ENCODE data around the gene CCDC159. TPM values are rescaled to one million over a fixed set of nuclear protein-coding genes. Genes with fewer than 3 reads are reported as not detected.

Gene CCDC159
- total and polyA plus RNA-seq, 2 of the 13 experiments (the other 11 are each of a cell fraction or from before 2014, with no cell fraction given) = 1.7 to 6.3 TPM

GRCh38 chr19:11375143-11375948 lies 29.0 kb downstream of the CCDC159 start (continued):
- TF ChIP-seq PRDM15 (CRISPR knock-in tag; IDR thresholded peaks at IDR 0.05) (no peak; the same call in 1 of the 2 replicates), ZNF143 (CRISPR knock-in tag; IDR thresholded peaks at IDR 0.05) (0 out of 2 replicates have a peak, but pooled peaks have one; percentile 51), TCF12 (IDR thresholded peaks at IDR 0.05) (no peak), TCF12 (CRISPR knock-in tag; IDR thresholded peaks at IDR 0.05) (no peak), ONECUT2 (CRISPR knock-in tag; IDR thresholded peaks at IDR 0.05) (no peak), ZNF7 (CRISPR knock-in tag; IDR thresholded peaks at IDR 0.05) (no peak), FOSL2 (CRISPR knock-in tag; IDR thresholded peaks at IDR 0.05) (no peak), HDAC2 (CRISPR knock-in tag; IDR thresholded peaks at IDR 0.05) (peak; percentile 36), ZC3H13 (CRISPR knock-in tag; IDR thresholded peaks at IDR 0.05) (no peak), ASH2L (IDR thresholded peaks at IDR 0.05; ENCODE audit: insufficient read length, low read depth, low read length) (no peak), HNF1B (CRISPR knock-in tag; IDR thresholded peaks at IDR 0.05) (no peak), ISL2 (CRISPR knock-in tag; IDR thresholded peaks at IDR 0.05) (no peak), ZFY (CRISPR knock-in tag; IDR thresholded peaks at IDR 0.05) (peak; percentile 54), ZNF557 (CRISPR knock-in tag; IDR thresholded peaks at IDR 0.05) (peak; percentile 48; the same call in 1 of the 2 replicates), MED1 (CRISPR knock-in tag; IDR thresholded peaks at IDR 0.05) (no peak), SNRNP70 (IDR thresholded peaks at IDR 0.05; ENCODE audit: low read depth, low read length) (no peak), AGO2 (optimal IDR thresholded peaks at IDR 0.05; ENCODE audit: low read depth, low read length) (peak; percentile 58), ZNF460 (CRISPR knock-in tag; IDR thresholded peaks at IDR 0.05; ENCODE audit: borderline replicate concordance) (no peak), PHB2 (IDR thresholded peaks at IDR 0.05; ENCODE audit: partially characterized antibody) (no peak), GATAD2A (CRISPR knock-in tag; IDR thresholded peaks at IDR 0.05) (no peak), NCOR1 (IDR thresholded peaks at IDR 0.05; ENCODE audit: borderline replicate concordance, low read length) (no peak), MTA1 (CRISPR knock-in tag; IDR thresholded peaks at IDR 0.05; ENCODE audit: borderline replicate concordance) (0 out of 2 replicates have a peak, but pooled peaks have one; percentile 60), ZNF263 (CRISPR knock-in tag; IDR thresholded peaks at IDR 0.05) (no peak)
- TF ChIP-seq, protein P1, sequence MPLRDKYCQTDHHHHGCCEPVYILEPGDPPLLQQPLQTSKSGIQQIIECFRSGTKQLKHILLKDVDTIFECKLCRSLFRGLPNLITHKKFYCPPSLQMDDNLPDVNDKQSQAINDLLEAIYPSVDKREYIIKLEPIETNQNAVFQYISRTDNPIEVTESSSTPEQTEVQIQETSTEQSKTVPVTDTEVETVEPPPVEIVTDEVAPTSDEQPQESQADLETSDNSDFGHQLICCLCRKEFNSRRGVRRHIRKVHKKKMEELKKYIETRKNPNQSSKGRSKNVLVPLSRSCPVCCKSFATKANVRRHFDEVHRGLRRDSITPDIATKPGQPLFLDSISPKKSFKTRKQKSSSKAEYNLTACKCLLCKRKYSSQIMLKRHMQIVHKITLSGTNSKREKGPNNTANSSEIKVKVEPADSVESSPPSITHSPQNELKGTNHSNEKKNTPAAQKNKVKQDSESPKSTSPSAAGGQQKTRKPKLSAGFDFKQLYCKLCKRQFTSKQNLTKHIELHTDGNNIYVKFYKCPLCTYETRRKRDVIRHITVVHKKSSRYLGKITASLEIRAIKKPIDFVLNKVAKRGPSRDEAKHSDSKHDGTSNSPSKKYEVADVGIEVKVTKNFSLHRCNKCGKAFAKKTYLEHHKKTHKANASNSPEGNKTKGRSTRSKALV (CRISPR knock-in tag; IDR thresholded peaks at IDR 0.05) = no peak
